Activated gamma-delta T cell (primary cell): Measurements from ENCODE around the gene MEF2C.

Experiments
- DNase-seq: peaks from one replicate; lab custom pipeline; 2025; lab: John Stamatoyannopoulos, UW

MEF2C gene

DNA sequence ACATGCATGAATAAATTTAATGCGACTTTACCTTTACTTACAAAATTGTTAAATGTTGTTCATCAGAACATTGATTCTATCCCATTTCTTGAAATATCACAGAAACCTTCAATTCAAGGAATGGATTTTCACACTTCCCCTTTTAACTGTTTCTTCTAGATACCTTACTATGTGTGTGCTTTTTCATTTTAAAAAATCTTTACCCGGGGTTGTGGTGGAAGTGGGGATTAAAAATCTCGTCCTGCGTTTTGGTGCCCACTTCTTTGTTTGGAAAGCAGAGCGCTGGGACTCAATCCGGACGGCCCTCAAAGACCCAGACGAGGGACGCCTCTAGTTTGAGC, 5.8 kb upstream of the MEF2C start:
- DNase-seq: no peak

DNA sequence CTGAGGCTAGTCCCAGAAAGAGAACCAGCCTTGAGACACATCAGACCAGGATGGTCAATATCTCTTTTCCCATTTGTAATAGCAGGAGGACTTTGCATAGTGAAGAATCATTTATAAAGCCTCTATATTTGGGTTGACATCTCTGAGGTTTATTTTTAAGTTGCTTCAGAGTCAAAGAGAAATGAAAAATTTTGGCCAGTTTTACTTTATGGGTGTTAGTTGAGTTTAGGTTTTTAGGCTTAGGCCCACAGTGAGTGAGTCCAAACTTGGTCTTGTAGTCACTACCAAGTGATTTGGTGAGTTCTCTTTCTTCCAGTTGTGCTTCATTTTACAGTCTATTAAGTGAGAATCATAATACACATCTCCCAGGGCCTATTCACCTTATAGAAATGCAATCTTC, 5.3 kb upstream of the MEF2C start:
- DNase-seq: no peak

DNA sequence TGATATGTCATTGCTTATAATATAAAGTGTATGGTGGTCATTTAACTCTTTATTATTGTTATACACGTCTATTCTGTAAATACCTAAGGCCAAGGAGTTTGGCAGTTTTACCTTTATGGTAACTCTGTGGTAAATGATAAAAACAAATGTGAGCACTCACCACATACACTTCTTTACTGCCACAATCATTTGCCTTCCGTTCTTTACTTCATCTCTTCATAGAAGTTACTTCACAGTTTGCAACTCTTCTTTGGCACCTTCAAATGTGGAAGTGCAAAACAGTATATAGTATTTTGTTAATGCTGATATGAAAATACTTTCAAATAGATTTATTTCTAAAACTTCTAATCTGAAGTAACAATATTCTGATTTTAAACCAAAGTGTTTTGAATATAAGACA, 4.4 kb upstream of the MEF2C start:
- DNase-seq: no peak

DNA sequence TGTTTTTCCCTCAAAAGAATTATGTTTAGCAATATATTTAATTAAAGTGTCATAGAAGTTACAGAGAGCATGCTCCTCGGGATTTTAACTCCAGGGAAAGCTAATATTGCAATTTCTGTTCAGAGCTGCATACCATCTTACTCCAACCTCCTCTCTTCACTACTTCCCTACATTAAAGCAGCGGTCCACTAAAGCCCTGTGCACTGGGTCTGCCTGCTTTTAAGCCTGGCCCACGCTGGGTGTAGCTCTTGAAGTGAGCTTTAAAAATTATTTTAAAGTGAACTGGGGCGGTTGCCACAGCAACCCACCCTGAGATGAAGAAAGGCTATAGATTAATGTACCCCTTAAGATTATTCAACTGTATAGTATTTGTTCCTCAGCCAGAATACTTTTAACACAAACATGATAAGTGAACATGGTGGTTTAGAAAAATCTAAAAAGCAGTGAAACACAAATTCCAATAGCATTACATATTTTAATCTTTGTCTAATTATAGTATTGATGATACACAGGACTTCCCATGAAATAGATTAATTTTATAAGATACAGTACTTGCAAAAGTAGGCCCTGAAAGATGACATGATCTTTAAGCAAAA, 3.9 kb upstream of the MEF2C start:
- no peak for DNase-seq

DNA sequence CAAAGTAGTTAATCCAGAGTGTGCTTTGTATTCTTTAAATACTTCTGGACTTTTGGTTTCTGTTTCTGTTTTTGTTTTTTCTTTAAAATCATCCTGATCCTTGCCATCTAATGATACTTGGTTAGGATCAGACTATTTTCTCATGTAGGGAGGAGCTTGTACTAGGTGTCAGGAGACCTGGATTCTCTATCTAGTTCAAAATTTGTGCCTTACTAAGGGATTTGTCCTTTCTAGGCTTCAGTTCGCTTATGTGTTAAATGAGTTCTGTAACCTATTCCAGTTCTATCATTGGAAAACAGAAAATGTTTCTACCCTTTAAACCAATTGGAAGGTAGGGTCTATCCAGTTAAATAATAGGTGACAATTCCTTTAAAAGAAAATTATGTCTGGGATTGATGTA, 3.3 kb upstream of the MEF2C start:
- no peak for DNase-seq

DNA sequence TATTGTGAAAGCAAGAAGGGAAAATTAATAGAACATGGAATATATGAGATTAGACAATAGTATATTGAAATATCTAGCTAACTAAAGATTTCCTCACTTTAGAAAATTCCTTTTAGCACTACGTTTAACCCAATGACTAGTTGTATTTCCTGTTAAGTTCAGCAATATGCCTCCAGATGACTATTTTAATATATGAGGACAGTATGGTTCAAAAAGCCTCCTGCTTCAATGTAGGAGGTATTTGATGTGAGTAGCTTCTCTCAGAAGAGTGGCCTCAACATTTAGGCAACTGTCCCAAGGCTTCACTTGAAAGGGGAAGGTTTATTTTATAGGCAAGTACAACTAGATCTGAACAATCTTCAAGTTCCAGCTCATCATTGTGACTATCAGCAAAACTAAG, 2.0 kb upstream of the MEF2C start:
- no peak for DNase-seq

DNA sequence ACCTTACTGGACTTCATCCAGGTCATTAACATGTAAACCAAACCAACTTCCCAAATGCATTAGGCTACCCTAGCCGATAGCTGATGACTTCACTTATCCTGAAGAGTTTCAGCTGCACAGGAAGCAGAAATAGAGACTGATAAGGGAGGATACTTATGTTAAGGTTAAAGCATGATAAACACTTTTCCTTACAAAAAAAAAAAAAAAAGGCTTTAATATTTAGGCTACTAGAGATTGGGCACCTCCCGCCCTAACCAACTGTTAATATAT, 1.6 kb upstream of the MEF2C start:
- DNase-seq: no peak

DNA sequence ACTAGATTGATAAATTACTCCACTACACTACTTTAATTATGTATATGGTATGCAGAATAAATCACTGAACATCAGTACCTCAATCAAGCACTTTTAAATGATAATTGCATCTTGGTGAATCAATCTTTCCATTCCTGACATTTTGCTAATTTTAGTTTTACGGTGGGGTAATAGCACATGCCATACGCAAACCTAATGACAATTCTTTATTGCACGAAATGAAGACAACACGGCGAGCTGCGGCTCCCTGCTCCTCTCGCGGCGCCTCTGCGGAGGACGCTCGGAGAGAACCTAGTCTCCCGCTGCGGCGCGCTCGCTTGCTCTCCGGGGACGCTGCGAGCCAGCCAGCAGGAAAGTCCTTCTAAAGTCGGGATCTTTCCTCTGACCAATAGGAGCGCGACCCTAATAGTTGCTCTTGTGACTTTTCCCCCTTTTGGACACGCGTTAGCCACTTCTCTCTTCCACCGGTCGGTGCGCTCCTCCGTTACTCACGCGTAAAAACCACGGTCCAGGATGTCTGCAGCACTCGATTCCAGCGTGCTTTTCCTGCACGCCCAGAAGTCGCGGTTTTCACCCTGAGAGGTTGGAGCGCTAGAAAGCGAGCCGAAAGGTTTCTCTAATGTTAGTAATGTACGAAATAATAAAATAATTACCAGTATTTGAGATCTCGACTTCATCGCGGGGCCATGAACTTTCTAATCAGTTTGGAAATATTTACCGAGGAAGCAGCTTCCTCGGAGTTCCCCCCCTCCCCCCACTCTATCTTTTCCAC, 1.0 kb upstream of the MEF2C start:
- no peak for DNase-seq

DNA sequence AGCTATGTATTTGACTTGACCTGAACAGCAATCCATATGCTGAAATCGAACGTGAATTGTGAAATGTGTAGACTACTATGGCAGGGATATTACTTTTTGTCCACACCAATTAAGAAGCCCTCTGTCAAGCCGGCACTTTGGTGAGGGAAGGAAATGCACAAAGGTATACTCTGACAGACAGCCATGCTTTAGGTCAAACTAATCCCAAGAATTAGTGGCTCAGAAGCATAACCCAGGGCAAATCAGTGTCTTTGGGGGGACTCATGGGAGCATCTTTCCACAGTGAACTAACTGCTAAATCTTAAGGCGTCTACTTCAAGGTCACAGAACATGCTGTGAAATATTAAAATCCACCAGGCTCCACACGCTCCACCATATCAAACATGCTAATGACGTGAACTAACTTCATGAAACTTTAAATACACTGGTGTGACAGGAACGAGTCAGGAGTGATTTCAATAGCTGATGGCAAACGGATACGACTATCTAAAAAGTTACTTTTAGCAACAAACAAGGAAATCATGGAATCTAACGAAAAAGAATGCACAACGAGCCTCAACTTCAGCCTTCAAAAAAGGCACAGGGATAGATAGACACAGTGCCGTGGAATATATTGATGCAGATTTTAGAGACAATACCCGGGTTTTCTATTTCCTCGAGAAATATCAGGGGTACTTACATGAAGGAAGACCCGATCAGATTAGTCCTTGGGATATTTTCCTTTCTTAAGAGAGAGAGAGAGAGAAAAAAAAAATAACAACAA, 527 bp downstream of the MEF2C start:
- no peak for DNase-seq

DNA sequence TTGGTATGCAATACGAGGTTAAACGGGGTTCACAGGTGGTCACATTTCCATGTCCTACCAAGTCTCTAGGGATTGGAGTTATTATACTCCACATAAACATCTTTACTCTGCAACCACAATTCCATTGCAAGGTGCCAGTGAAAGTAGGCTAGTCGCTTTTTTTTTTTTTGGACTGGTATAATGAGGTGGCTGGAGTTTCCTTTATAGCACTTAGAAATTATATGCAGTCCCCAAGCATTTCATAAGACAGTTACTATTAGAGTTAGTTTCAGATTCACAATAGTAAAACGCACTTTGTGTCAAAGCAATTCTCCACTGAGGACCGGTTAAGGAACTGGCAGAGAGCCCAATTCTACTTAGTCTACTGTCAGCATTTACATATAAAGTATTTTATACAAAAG, 1.4 kb downstream of the MEF2C start:
- DNase-seq: no peak

DNA sequence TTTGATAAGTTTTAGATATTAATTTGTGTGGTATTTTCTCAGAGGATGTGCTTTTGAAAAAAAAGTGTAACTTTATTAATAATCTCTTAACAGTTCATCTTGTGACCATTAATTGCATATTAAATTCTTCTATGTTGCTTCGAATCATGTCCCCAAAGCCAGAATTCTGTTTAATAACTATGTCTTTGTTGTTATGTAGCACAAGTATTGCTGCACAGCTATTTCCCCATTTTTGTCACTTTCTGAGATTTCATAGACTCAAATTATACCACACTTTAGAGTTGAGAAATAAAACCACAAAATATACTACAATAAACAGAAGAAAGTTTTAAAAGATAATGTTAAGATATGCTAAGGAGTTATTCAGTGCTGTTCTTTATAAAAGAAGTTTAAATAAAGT, 2.8 kb downstream of the MEF2C start:
- no peak for DNase-seq

DNA sequence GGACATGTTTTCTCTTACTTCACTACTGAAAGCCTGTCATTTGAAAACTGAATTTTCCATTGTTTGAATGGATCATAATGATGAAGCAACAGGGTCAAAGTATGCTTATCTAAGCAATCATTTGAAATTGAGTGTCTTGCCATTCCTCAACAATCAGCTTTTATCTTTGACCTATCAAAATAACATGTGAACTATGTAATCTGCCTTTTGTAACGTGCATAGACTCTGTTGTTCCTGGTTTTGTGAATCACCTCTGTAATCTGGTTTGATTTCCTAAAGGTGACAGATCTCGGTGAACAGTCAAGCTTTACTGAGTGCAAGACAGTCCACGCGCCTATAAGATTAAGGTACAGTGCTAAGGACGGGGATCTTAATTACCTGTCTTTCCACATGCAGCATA, 3.3 kb downstream of the MEF2C start:
- DNase-seq: no peak

DNA sequence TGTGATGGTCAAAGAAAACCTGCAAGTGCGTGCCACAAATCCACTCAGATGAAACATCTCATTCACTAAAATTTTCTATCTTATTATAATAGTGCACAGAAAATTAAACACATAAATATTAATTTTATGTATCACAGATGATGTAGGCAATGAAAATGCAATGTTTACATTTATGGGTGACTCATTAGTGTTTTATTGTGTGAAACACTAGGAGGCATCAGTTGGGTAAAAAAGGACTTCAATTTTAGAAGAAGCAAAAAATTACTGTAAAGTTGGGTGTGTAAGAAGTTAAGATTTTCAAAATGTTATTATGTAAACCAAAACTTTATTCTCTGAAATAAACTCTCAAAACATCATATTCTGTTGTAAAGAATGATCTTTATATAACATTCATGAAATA, 4.0 kb downstream of the MEF2C start:
- DNase-seq: no peak

DNA sequence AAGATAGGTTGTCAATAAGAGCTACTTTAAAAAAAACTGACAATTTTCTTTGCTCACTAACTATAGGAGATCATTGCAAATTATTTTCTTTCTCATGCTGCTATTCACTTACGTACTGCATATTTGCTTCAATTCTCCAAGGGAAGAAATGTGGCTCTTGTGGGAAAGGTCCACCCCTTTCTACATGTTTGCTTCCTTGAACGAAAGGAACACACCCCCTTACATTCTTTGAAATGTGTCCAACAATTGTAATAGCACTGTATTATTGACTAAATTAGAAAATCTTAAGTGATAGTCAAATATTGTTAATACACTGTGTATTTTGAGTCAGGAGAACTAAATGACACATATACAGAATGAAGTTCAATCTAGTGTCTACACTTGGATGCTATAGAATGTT, 5.2 kb downstream of the MEF2C start:
- DNase-seq: no peak

DNA sequence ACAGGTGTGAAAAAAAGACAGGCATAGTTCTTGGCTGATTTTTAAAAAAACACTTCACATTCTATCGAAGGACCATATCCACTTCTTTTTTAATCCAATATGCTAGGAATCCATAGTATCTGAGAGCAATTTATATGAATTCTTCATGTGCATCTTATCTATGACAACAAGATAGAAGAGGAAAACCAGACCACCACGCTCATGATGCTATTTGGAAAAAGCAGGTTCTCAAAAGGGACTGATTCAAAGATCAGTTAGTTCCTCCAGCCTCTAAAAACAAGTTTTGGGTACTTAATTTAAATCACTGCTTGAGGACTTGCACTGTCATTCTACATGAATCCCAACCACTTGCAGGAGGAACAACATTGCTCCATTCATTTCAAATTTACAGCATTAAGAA, 6.3 kb downstream of the MEF2C start:
- DNase-seq: no peak

DNA sequence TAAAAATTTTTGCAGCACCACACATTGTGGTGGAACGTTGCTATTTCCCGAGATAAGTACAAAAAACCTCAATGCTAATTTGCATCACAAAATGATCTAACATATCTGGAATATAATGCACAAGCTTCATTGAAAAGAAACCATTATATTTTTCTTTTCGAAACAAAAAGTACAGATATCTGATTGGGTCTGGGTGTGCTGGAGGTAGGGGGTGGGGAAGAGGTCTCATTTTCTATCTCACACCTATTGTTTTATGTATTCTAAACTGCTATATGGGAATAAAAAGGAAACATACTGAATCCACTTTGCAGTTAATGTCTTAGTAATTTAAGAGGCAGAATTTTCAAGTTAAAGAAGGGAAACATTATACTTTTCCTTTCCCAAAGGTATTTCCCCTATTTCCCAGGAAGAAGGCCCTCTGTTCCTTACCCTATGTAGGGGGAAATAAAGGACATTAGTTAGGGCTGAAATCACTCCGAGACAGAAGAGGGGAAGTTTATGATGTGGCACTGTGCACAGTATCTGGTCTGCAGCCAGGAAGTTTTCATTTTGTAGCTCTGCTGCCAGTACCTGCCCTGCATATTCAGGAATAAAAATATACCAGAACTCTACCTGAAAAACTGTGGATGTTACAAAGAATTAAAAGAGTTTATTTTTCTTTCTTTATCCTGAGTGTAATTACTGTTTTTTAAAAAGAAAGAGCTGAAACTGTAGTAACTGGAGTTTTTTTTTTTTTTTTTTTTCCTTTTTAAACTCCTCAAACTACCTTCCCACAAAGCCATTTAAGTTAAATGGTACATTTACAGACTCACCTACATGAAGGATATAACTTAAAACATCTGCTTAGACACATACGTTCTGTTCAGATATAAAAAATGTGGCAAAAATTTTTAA, 7.4 kb downstream of the MEF2C start:
- no peak for DNase-seq

DNA sequence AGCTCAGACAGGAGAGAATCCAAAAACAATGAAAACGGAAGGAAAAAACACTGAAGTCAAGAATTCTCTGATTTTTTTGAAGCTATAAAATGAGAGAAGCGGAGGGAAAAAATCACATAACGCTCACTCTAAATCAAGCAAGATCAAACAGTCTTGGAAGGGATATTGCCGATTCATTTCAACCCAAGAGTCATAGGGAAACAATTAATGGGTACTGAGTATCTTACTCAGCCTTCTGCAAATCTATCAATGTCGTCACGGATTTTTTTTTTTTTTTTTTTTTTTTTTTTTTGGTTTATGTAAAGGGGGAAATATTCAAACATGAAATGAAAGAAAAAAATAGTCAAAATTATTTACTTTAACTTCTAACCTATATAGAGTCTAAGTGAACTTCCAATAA, 9.5 kb downstream of the MEF2C start:
- DNase-seq: no peak

DNA sequence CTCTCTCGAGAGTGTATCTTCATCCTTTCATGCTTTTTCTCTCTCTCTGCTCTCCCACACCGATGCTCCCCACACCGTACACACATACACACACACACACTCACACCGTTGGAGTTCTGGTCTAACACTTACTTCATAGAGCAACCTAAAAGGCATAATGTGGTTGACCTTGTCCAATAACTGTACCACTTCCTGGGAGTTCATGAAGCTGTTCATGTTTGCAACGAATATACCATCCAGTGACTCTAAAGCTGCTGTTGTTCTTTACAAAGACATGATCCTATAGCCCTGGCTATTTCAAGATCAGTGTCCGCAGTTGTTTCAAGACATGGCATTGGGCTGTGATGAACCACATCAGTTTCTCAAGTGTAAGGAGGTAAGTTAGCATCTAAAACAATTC, 10.0 kb downstream of the MEF2C start:
- no peak for DNase-seq

DNA sequence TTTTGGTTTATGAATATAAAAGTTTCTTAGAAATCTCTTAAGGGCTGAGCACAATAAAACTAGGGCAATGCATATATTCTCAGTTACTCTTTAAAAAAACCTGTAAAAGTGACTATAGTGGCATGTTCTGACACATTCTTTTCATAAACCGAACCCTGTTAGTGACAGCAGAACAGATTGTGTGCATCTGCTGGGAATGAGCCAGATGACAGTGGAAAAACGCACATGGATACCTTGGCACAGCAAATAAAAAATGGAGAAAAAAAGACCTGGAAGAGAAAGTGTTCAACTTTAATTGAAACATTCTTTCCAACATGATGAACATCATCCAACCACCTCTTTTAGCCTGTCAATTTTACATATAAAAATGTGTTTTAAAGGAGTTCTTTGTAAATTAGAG, 12.7 kb downstream of the MEF2C start:
- DNase-seq: no peak

DNA sequence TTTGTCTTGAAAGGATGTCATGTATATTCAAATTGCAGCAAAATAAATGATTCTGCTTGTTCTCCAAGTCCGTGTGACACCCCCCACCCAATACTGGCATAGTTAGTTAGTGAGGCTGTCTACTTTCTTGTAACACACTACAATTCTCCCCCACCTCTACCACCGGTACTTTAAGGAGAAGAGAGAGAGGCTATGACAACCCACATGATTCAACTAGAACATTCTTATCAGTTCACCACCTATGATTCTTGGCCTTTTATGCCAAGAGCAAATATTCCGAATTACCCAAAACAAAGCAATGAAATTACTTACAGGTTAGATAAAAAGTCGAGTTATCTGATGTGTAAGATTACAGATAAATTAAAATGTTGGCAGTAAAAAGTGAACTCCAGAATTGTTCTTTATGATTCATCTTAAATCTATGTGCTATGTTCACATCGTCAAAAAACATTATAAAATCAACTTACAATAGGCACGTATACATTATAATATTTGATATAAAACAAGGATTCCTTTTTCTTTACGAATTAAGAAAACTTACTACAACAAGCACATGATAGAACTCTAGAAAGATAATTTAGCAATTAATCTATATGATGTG, 14.4 kb downstream of the MEF2C start:
- DNase-seq: no peak

DNA sequence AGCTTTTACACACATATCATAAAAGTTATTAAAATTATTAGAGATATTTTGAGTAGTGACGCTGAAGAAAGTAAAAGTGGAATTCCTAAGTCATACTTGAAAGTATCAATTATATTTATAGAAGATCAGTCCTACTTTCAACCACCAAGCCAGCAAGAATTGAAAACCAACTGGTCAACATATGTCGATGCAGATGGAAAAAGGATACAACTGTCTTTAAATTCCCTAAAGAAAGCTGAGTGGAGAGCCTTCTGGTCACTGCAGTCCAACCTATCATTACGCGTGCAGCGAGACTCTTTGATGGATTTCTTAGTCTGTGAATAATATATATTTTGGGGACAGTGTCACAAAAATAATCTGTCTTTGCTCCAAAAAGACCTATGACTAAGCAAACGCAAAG, 15.3 kb downstream of the MEF2C start:
- DNase-seq: no peak

DNA sequence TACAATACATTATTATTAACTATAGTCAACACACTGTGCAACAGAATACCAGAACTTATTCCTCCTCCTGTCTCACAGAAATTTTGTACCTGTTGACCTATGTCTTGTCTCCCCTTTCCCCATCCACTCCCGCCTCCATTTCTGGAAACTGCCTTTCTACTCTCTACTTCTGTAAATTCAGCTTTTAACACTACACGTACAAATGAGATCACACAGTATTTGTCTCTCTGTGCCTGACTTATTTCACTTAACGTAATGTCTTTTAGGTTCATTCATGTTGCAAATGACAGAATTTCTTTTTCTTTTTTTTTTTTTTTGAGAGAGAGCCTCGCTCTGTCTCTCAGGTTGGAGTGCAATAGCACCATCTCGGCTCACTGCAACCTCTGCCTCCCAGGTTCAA, 19.5 kb downstream of the MEF2C start:
- DNase-seq: no peak
